Peyer's patch (tissue), 4 donors: ENCODE results near the gene SLC25A25. TPM values are rescaled to one million over a fixed set of nuclear protein-coding genes. Genes with fewer than 3 reads are reported as not detected.
"Not testable (repeated sequence)": the region's sequence is repeated elsewhere in the genome, so short reads cannot be mapped to it uniquely, and the experiment has no call there.

Experiments
- DNase-seq, 3 donors: peaks; one replicate each; pipeline ENCODE4 v3.0.0-alpha.2; 2017 to 2019
- H3K27ac ChIP-seq, 4 donors: fragments of 200-600 bp; sonication (generic); one replicate each; pipeline ENCODE4 v1.5.1; 2016 to 2019
- H3K27me3 ChIP-seq, 2 donors: fragments of 200-600 bp; sonication (generic); one replicate each; pipeline ENCODE4 v1.5.1; 2019
- H3K36me3 ChIP-seq, 3 donors: fragments of 200-600 bp; sonication (generic); one replicate each; pipeline ENCODE4 v1.5.1; 2016 to 2019
- H3K4me1 ChIP-seq, 4 donors: fragments of 200-600 bp; sonication (generic); one replicate each; pipeline ENCODE4 v1.5.1; 2016 to 2019
- H3K4me3 ChIP-seq, 4 donors: fragments of 200-600 bp; sonication (generic); 1 replicate in 3 of 4; 2 replicates in 1 of 4; pipeline ENCODE4 v1.5.1; 2016 to 2019; ENCODE audit warnings: mild to moderate bottlenecking in 1 of 4
- H3K9me3 ChIP-seq, 4 donors: fragments of 200-600 bp; sonication (generic); one replicate each; pipeline ENCODE4 v1.5.1; 2016 to 2019; ENCODE audit warnings: mild to moderate bottlenecking in 1 of 4
- POLR2A ChIP-seq, 2 donors: fragments of 450-650 bp; IDR thresholded peaks; one replicate each; pipeline ENCODE4 v1.5.1; 2017; ENCODE audit warnings: antibody characterized with exemption in 2 of 2, mild to moderate bottlenecking in 2 of 2, moderate library complexity in 2 of 2
- total RNA-seq, 4 donors: library from RNA; depleted of rRNA; stranded (reverse); fragments of >200 nt; gene quantifications; one replicate each; pipeline ENCODE4 v1.1.0, GENCODE V29; 2016
- TF ChIP-seq, protein P1 (sequence below), 6 experiments: fragments of 450-650 bp in 4 of 6; fragments of 200-600 bp in 2 of 6; sonication (generic) in 1 of 6; IDR thresholded peaks; one replicate each; pipeline ENCODE4 v1.5.1; 2017 to 2019; ENCODE audit warnings: antibody characterized with exemption in 6 of 6, mild to moderate bottlenecking in 3 of 6, moderate library complexity in 1 of 6

SLC25A25 gene
- total RNA-seq, 4 donors from 2014 or later = 18.2 to 44.1 (median 28.2) TPM

DNA sequence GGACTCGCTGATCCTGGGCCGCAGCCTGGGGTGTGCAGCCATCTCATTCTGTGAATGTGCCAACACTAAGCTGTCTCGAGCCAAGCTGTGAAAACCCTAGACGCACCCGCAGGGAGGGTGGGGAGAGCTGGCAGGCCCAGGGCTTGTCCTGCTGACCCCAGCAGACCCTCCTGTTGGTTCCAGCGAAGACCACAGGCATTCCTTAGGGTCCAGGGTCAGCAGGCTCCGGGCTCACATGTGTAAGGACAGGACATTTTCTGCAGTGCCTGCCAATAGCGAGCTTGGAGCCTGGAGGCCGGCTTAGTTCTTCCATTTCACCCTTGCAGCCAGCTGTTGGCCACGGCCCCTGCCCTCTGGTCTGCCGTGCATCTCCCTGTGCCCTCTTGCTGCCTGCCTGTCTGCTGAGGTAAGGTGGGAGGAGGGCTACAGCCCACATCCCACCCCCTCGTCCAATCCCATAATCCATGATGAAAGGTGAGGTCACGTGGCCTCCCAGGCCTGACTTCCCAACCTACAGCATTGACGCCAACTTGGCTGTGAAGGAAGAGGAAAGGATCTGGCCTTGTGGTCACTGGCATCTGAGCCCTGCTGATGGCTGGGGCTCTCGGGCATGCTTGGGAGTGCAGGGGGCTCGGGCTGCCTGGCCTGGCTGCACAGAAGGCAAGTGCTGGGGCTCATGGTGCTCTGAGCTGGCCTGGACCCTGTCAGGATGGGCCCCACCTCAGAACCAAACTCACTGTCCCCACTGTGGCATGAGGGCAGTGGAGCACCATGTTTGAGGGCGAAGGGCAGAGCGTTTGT, 39.6 kb downstream of the SLC25A25 start:
- H3K36me3 ChIP-seq = peaks cover 0 to 55% (median 4%) of the 10 kb centered on the region in 3 donors
- H3K9me3 ChIP-seq = no peaks in the 10 kb centered on the region
- no peaks in the 10 kb centered on the region for H3K27me3 ChIP-seq
- peaks cover 0 to 48% (median 5%) of the 10 kb centered on the region in 4 donors for H3K4me1 ChIP-seq
- DNase-seq = peak in 1 of 3 donors; percentile 52
- H3K4me3 ChIP-seq = no peak overlapping the region
- peak overlapping the region in 2 of 4 donors; percentile 92 to 98 for H3K27ac ChIP-seq
- TF ChIP-seq, protein P1, sequence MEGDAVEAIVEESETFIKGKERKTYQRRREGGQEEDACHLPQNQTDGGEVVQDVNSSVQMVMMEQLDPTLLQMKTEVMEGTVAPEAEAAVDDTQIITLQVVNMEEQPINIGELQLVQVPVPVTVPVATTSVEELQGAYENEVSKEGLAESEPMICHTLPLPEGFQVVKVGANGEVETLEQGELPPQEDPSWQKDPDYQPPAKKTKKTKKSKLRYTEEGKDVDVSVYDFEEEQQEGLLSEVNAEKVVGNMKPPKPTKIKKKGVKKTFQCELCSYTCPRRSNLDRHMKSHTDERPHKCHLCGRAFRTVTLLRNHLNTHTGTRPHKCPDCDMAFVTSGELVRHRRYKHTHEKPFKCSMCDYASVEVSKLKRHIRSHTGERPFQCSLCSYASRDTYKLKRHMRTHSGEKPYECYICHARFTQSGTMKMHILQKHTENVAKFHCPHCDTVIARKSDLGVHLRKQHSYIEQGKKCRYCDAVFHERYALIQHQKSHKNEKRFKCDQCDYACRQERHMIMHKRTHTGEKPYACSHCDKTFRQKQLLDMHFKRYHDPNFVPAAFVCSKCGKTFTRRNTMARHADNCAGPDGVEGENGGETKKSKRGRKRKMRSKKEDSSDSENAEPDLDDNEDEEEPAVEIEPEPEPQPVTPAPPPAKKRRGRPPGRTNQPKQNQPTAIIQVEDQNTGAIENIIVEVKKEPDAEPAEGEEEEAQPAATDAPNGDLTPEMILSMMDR (IDR thresholded peaks at IDR 0.05) = no peak
- TF ChIP-seq POLR2A (IDR thresholded peaks at IDR 0.05) = no peak

DNA sequence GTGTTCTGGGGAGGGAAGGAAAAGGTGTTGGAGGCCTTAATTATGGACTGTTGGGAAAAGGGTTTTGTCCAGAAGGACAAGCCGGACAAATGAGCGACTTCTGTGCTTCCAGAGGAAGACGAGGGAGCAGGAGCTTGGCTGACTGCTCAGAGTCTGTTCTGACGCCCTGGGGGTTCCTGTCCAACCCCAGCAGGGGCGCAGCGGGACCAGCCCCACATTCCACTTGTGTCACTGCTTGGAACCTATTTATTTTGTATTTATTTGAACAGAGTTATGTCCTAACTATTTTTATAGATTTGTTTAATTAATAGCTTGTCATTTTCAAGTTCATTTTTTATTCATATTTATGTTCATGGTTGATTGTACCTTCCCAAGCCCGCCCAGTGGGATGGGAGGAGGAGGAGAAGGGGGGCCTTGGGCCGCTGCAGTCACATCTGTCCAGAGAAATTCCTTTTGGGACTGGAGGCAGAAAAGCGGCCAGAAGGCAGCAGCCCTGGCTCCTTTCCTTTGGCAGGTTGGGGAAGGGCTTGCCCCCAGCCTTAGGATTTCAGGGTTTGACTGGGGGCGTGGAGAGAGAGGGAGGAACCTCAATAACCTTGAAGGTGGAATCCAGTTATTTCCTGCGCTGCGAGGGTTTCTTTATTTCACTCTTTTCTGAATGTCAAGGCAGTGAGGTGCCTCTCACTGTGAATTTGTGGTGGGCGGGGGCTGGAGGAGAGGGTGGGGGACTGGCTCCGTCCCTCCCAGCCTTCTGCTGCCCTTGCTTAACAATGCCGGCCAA, 40.4 kb downstream of the SLC25A25 start:
- Histone ChIP-seq H3K36me3 (peaks cover 0 to 47% (median 4%) of the 10 kb centered on the region in 3 donors), H3K4me3 (peak overlapping the region in 1 of 4 donors; percentile 67), H3K27me3 (no peaks in the 10 kb centered on the region), H3K9me3 (no peaks in the 10 kb centered on the region), H3K4me1 (peaks cover 0 to 41% (median 3%) of the 10 kb centered on the region in 4 donors), H3K27ac (peak overlapping the region in 3 of 4 donors; percentile 92 to 98 (median 95))
- no peak for TF ChIP-seq POLR2A (IDR thresholded peaks at IDR 0.05)
- no peak for DNase-seq

DNA sequence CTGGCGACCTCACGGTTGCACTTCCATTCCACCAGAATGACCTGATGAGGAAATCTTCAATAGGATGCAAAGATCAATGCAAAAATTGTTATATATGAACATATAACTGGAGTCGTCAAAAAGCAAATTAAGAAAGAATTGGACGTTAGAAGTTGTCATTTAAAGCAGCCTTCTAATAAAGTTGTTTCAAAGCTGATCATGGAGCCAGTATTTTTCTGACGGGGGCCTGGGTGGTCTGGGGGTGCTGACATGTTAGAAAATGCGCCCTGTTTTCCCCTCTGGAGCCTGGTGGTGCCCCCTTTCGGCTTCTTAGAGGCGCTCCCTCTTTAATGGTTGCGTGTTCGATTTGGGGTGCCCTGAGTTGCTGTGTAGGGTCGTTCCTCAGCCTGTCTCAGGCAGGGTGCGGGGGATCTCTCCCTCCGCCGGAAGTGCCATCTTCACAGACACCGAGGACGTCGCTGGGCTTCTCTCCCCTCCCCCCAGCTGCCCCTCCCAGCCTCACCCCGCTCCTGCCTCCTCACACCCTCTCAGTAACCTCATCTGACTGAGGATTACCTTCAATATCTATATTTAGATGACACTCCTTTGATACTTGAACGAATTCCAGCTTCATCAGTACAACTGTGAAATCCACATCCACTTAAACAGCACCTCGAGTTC, 41.1 kb downstream of the SLC25A25 start:
- H3K4me3 ChIP-seq = peak overlapping the region in 2 of 4 donors; percentile 27 to 67

DNA sequence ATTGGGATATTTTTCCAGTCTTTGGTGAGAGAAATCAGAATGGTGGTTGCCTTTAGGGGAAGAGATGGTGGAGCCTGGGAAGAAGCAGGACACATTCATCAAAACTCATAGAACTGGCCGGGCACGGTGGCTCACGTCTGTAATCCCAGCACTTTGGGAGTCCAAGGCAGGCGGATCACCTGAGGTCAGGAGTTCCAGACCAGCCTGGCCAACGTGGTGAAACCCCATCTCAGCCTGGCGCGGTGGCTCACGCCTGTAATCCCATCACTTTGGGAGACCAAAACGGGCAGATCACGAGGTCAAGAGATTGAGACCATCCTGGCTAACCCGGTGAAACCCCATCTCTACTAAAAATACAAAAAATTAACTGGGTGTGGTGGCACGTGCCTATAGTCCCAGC, 43.7 kb downstream of the SLC25A25 start:
- Histone ChIP-seq H3K4me1 (peaks cover 0 to 34% (median 7%) of the 10 kb centered on the region in 4 donors), H3K4me3 (peak overlapping the region in 2 of 4 donors; percentile 52 to 67), H3K27ac (peak overlapping the region in 3 of 4 donors; percentile 92 to 98 (median 95)), H3K36me3 (peaks cover 0 to 24% (median 0%) of the 10 kb centered on the region in 3 donors)
- peak in 2 of 3 donors; percentile 39 to 44 for DNase-seq
- not testable (repeated sequence) for H3K27me3 ChIP-seq, H3K9me3 ChIP-seq

More for the DNA sequence above, 41.1 kb downstream of the SLC25A25 start:
- TF ChIP-seq POLR2A (IDR thresholded peaks at IDR 0.05) = no peak
- TF ChIP-seq, protein P1 (IDR thresholded peaks at IDR 0.05) = no peak
- H3K27ac ChIP-seq = peak overlapping the region in 3 of 4 donors; percentile 92 to 98 (median 95)
- H3K4me1 ChIP-seq = peaks cover 0 to 34% (median 0%) of the 10 kb centered on the region in 4 donors
- DNase-seq = peak in 2 of 3 donors; percentile 62 to 71
- no peaks in the 10 kb centered on the region for H3K9me3 ChIP-seq
- H3K27me3 ChIP-seq = no peaks in the 10 kb centered on the region
- H3K36me3 ChIP-seq = peaks cover 0 to 41% (median 4%) of the 10 kb centered on the region in 3 donors

DNA sequence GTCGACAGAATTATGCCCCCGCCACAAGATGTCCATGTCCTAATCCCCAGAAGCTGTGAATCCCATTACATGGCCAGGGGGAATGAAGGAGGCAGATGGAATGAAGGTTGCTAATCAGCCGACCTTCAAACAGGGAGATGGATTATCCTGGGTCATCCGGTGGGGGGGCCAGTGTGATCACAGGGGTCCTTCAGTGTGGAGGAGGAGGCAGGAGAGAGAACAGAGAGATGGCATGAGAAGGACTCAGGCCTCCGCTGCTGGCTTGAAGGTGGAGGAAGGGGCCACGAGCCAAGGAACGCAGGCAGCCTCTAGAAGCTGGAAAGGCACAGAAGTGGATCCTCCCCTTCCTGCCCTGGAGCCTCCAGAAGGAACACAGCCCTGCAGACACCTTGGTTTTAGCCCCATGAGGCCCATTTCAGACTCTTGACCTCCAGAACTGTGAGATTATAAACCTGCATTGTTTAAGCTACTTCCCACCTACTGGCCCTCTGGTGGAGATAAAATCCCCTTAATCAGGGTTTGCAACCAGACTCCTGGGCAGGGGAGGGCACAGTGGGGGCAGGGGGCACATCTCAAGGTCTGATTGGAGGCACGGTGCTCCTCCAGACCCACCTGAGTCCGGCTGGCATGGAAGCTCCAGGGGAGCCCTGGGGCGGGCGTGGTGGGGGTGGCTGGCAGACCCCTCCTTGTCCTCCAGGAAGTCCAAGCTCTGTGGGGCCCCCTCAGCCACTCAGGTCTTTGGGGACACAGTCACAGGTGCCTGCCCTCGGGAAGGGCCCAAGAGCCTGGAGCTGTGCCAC, 45.7 kb downstream of the SLC25A25 start:
- Histone ChIP-seq H3K27me3 (no peaks in the 10 kb centered on the region), H3K27ac (peak overlapping the region; percentile 17 to 98 (median 96)), H3K9me3 (no peaks in the 10 kb centered on the region), H3K4me1 (peaks cover 0 to 36% (median 10%) of the 10 kb centered on the region in 4 donors), H3K4me3 (peak overlapping the region in 3 of 4 donors; percentile 21 to 67 (median 52)), H3K36me3 (peaks cover 0 to 4% (median 0%) of the 10 kb centered on the region in 3 donors)
- peak in 2 of 3 donors; percentile 48 to 55 for DNase-seq
- TF ChIP-seq, protein P1 (IDR thresholded peaks at IDR 0.05) = peak in 1 of 6 experiments; percentile 15
- TF ChIP-seq POLR2A (IDR thresholded peaks at IDR 0.05) = peak; percentile 20 to 49
